ENCODE data around the gene COL7A1. TPM values are rescaled to one million over a fixed set of nuclear protein-coding genes. Genes with fewer than 3 reads are reported as not detected.

The COL7A1 gene
- total RNA-seq, 2 experiments from 2014 or later = 0.52 to 1.3 TPM

GRCh38 chr3:48573973-48574585 lies 21.1 kb downstream of the COL7A1 start:
- CTCF ChIA-PET = no interaction called here
- Mint-ChIP-seq H3K4me1 (no peaks in the 10 kb centered on the region), H3K4me3 (no peak overlapping the region), H3K9me3 (no peaks in the 10 kb centered on the region), H3K27me3 (no peaks in the 10 kb centered on the region), H3K27ac (no peak overlapping the region), H3K36me3 (ENCODE audit: low read depth) (no peaks in the 10 kb centered on the region)
- DNase-seq = no peak
- POLR2A ChIA-PET = no interaction called here

DNA sequence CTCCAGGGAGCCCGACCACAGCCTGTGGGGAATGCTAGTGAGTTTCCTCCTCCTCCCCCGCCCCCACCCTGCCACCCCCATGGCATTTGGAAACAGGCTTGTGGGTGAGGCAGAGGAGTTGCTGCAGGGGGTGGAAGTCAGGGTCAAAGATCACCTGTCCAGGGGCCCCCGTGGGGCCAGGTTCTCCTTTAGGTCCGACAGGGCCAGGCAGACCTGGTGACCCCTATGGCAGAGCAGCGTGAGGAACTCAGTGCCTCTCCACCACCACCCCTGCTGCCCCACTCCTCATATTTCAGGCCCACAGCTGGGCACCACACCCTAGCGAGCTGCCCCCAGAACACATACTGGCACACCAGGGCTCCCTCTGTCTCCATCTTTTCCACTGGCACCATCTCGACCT lies 22.6 kb downstream of the COL7A1 start:
- Mint-ChIP-seq H3K27ac (no peak overlapping the region), H3K9me3 (no peaks in the 10 kb centered on the region), H3K27me3 (no peaks in the 10 kb centered on the region), H3K36me3 (ENCODE audit: low read depth) (no peaks in the 10 kb centered on the region), H3K4me1 (no peaks in the 10 kb centered on the region), H3K4me3 (no peak overlapping the region)
- ChIA-PET CTCF (interaction anchor here (0.6 to 2.2 kb wide), 4 partner anchors 13 to 1509 kb away, joined by 3 to 13 read pairs (median 4); no protein-coding TSS in a partner anchor), POLR2A (no interaction called here)
- DNase-seq = no peak

DNA sequence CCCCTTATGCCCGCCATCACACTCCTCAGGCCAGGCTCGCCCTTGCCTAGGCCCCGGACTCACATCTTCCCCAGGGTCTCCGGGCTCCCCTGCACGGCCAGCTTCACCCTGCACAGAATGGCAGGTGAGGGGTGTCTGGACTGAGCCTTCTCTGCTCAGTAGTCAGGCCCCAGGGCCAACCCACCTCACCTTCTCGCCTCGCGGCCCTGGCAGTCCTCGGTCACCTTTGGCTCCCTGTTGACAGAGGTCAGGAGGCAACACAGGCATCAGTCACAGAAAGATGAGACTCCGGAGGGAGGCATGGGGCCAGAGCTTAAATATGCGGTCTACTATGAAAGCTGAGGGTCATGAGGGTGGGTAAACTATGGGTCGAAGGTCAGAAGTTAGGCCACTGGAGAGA lies 23.2 kb downstream of the COL7A1 start:
- H3K27me3 Mint-ChIP-seq = no peaks in the 10 kb centered on the region
- ChIA-PET CTCF (interaction anchor here (1.2 to 2.2 kb wide), 2 partner anchors 13 to 64 kb away, joined by 3 to 13 read pairs; no protein-coding TSS in a partner anchor), POLR2A (no interaction called here)
- no peaks in the 10 kb centered on the region for H3K36me3 Mint-ChIP-seq (ENCODE audit: low read depth)
- DNase-seq = no peak
- H3K4me1 Mint-ChIP-seq = no peaks in the 10 kb centered on the region
- H3K4me3 Mint-ChIP-seq = no peak overlapping the region
- no peak overlapping the region for H3K27ac Mint-ChIP-seq
- H3K9me3 Mint-ChIP-seq = no peaks in the 10 kb centered on the region

- POLR2A ChIA-PET = no interaction called here
- CTCF ChIA-PET = interaction anchor here (0.6 to 1.1 kb wide), 3 partner anchors 10 to 134 kb away, joined by 3 read pairs; no protein-coding TSS in a partner anchor
- Mint-ChIP-seq H3K27ac (no peak overlapping the region), H3K36me3 (ENCODE audit: low read depth) (no peaks in the 10 kb centered on the region), H3K4me1 (peaks cover 7% of the 10 kb centered on the region), H3K9me3 (no peaks in the 10 kb centered on the region), H3K4me3 (no peak overlapping the region), H3K27me3 (no peaks in the 10 kb centered on the region)
- no peak for DNase-seq
These were observed 25.2 kb downstream of the COL7A1 start for GRCh38 chr3:48569808-48570450.

DNA sequence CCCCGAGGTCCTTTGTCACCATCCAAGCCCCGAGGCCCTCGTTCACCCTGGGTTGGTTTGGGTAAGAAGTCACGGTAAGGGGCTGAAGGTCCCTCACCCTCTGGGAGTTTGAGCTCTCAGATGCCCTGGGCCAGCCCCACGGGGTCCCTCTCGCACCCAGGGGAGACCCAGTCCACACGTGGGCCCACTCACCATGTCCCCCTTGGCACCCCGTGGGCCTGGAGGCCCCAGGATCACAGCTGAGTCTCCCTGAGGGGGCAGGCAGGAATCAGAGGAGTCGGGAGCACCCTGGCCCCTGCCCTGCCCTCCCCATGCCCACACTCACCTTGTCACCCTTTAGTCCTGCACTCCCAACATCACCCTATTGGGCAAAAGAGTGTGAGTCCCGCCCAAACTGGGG lies 25.7 kb downstream of the COL7A1 start:
- Mint-ChIP-seq H3K36me3 (ENCODE audit: low read depth) (no peaks in the 10 kb centered on the region), H3K27ac (no peak overlapping the region), H3K4me1 (peaks cover 7% of the 10 kb centered on the region), H3K27me3 (no peaks in the 10 kb centered on the region), H3K9me3 (no peaks in the 10 kb centered on the region), H3K4me3 (no peak overlapping the region)
- no peak for DNase-seq
- CTCF ChIA-PET = interaction anchor here (0.6 to 1.1 kb wide), 4 partner anchors 9 to 133 kb away, joined by 3 to 4 read pairs (median 3); no protein-coding TSS in a partner anchor
- POLR2A ChIA-PET = no interaction called here

DNA sequence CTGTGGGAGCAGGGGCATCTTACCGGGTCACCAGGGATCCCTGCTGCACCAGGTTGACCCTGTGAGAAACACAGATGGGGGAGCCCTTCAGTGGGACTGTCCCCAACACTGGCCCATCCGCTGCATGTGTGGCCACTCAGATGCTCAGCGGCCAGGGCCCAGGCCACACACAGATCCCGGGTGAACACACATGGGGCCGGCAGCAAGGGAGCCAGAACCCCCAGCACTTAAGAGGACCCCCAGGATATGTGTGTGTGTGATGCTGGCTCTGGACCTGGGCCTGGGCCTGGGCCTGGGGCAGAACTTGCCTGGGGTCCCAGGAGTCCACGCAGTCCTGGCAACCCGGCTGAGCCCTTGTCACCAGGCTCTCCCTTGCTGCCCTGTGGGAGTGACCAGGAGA lies 26.7 kb downstream of the COL7A1 start:
- Mint-ChIP-seq H3K36me3 (ENCODE audit: low read depth) (no peaks in the 10 kb centered on the region), H3K4me3 (no peak overlapping the region), H3K4me1 (peaks cover 11% of the 10 kb centered on the region), H3K27ac (no peak overlapping the region), H3K27me3 (no peaks in the 10 kb centered on the region), H3K9me3 (no peaks in the 10 kb centered on the region)
- no peak for DNase-seq
- ChIA-PET CTCF (interaction anchor here (1.1 to 1.3 kb wide), 2 partner anchors 10 to 19 kb away, joined by 3 to 4 read pairs; no protein-coding TSS in a partner anchor), POLR2A (no interaction called here)

DNA sequence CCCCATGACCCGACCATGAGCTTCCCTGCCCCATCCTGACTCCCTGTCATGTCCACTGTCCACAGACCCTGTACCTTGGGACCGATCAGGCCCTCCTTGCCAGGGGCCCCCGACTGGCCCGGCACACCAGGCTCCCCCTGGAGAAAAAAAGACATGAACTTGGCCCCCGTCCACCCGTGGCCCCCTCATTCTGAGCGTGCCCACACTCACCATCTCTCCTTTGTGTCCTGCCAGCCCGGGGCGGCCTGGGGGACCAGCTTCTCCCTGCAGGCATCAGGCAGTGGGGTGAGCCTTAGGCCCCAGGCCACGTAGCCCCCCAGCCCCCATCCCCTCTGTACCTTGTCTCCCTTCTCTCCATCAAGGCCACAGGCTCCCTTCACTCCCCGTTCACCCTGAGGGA lies 27.6 kb downstream of the COL7A1 start:
- CTCF ChIA-PET = interaction anchor here (0.7 to 1.3 kb wide), 4 partner anchors 9 to 131 kb away, joined by 3 to 4 read pairs (median 4); partner anchors contain the start of gene PFKFB4
- H3K4me1 Mint-ChIP-seq = peaks cover 11% of the 10 kb centered on the region
- POLR2A ChIA-PET = no interaction called here
- no peak for DNase-seq
- H3K4me3 Mint-ChIP-seq = no peak overlapping the region
- peak overlapping the region; percentile 62 for H3K27ac Mint-ChIP-seq
- no peaks in the 10 kb centered on the region for H3K27me3 Mint-ChIP-seq
- H3K9me3 Mint-ChIP-seq = no peaks in the 10 kb centered on the region
- H3K36me3 Mint-ChIP-seq (ENCODE audit: low read depth) = no peaks in the 10 kb centered on the region

DNA sequence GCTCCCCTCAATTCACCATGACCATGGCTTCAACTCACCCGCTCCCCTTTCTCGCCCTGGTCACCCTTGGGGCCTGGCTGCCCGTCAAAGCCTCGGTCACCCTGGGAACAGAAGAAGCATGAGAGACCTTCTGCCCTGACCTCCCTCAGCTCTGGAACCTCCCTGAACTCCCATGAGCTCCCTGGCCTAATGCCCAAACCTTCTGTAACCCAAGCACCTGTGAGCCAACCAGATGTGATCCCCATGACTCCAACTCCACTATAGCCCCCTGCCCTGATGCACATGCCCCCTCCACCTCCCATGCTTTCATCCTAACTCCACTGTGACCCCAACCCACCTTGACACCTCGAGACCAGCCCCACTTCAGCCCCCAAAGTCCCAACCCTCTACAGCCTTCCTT lies 28.0 kb downstream of the COL7A1 start:
- no peaks in the 10 kb centered on the region for H3K27me3 Mint-ChIP-seq
- CTCF ChIA-PET = interaction anchor here (0.7 to 1.6 kb wide), 5 partner anchors 8 to 325 kb away, joined by 3 to 4 read pairs (median 4); partner anchors contain the start of gene PFKFB4
- POLR2A ChIA-PET = no interaction called here
- no peak overlapping the region for H3K27ac Mint-ChIP-seq
- no peaks in the 10 kb centered on the region for H3K36me3 Mint-ChIP-seq (ENCODE audit: low read depth)
- H3K9me3 Mint-ChIP-seq = no peaks in the 10 kb centered on the region
- no peak for DNase-seq
- no peak overlapping the region for H3K4me3 Mint-ChIP-seq
- peaks cover 11% of the 10 kb centered on the region for H3K4me1 Mint-ChIP-seq

DNA sequence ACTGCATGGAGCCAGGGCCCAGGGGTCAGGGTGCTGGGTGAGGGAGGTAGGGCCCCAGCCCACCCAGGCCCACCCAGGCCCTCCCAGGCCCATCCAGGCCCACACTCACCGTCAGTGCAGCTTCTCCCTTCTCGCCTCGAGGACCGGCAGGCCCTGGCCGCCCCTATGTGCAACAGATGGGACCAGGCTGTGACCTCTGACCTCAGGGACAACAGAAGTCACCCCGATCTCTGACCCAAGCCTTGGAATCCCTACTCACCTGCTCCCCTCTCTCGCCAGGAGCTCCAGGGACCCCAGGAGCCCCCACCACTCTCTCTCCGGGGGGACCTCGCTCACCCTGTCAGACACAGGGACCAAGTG lies 28.7 kb downstream of the COL7A1 start:
- H3K4me3 Mint-ChIP-seq = no peak overlapping the region
- ChIA-PET POLR2A (no interaction called here), CTCF (interaction anchor here (1.6 kb wide), 1 partner anchor 324 kb away, joined by 3 read pairs; no protein-coding TSS in a partner anchor)
- DNase-seq = no peak
- no peaks in the 10 kb centered on the region for H3K36me3 Mint-ChIP-seq (ENCODE audit: low read depth)
- H3K27me3 Mint-ChIP-seq = no peaks in the 10 kb centered on the region
- H3K27ac Mint-ChIP-seq = no peak overlapping the region
- no peaks in the 10 kb centered on the region for H3K9me3 Mint-ChIP-seq
- H3K4me1 Mint-ChIP-seq = peaks cover 11% of the 10 kb centered on the region

DNA sequence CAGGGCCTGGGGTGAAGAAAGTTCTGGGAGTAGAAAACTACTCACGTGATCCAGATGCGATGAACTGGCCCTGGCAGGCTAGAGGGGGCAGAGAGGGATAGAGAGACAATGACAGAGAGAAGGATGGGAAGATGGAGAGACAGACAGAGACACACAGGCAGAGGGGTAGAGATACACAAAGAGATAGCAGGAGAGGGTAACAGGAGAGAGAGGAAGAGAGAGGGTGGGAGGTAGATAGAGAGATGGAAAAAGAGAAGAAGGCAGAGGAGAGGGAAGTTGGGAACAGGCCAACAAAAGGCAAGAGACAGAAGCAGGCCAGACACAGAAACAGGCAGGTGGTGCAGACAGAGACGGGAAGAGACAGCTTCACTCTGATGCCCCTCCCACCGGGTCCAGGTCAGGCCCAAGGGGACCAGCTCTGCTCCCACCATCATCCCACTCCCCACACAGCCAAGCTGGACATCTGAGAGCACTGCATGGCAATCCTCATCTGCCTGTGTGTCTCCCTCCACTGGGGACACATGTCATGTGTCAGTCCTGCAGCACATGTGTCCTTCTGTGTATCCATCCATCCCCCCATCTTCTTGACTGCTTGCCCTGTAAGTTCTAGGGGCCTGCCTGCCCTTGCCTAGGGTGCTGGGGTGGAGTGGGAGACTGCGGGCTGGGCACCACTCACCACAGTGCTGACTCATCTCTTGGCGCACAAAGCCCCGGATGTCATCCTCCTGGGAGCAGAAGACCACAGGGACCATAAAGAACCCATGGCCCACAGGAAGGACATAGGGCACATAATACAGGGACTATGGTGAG lies 29.3 kb downstream of the COL7A1 start:
- POLR2A ChIA-PET = no interaction called here
- Mint-ChIP-seq H3K4me3 (no peak overlapping the region), H3K27me3 (no peaks in the 10 kb centered on the region), H3K27ac (no peak overlapping the region), H3K36me3 (ENCODE audit: low read depth) (no peaks in the 10 kb centered on the region), H3K9me3 (no peaks in the 10 kb centered on the region), H3K4me1 (peaks cover 16% of the 10 kb centered on the region)
- CTCF ChIA-PET = interaction anchor here (0.7 to 1.6 kb wide), 2 partner anchors 18 to 324 kb away, joined by 3 read pairs; no protein-coding TSS in a partner anchor
- no peak for DNase-seq

- Mint-ChIP-seq H3K4me3 (no peak overlapping the region), H3K27ac (no peak overlapping the region), H3K9me3 (no peaks in the 10 kb centered on the region), H3K4me1 (peaks cover 22% of the 10 kb centered on the region), H3K27me3 (no peaks in the 10 kb centered on the region), H3K36me3 (ENCODE audit: low read depth) (no peaks in the 10 kb centered on the region)
- no peak for DNase-seq
- CTCF ChIA-PET = interaction anchor here (0.7 to 1.6 kb wide), 2 partner anchors 17 to 323 kb away, joined by 3 read pairs; no protein-coding TSS in a partner anchor
- POLR2A ChIA-PET = no interaction called here
These were observed 29.9 kb downstream of the COL7A1 start for GRCh38 chr3:48565186-48565585.

DNA sequence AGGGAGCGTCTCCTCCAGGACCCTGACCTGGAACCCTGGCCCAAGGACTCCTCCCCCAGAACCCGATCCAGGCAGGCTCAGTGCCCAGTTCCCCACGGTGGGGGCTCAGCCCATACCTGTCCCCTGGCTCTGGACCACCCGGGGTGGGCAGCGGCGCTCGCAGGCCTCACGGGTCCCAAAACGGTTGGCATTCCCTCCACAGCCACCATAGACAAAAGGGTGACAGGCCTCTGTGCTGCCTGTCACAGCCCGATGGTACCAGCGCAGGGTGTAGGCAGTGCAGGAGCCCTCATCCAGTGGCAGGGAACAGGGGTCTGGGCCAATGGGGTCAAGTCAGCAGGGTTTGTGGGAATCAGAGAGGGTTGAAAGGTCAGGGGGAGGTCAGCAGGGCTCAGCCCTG lies 30.5 kb downstream of the COL7A1 start:
- POLR2A ChIA-PET = no interaction called here
- Mint-ChIP-seq H3K4me1 (peaks cover 25% of the 10 kb centered on the region), H3K27ac (no peak overlapping the region), H3K36me3 (ENCODE audit: low read depth) (no peaks in the 10 kb centered on the region), H3K27me3 (no peaks in the 10 kb centered on the region), H3K4me3 (no peak overlapping the region), H3K9me3 (no peaks in the 10 kb centered on the region)
- no peak for DNase-seq
- CTCF ChIA-PET = interaction anchor here (0.7 kb wide), 1 partner anchor 17 kb away, joined by 3 read pairs; no protein-coding TSS in a partner anchor

DNA sequence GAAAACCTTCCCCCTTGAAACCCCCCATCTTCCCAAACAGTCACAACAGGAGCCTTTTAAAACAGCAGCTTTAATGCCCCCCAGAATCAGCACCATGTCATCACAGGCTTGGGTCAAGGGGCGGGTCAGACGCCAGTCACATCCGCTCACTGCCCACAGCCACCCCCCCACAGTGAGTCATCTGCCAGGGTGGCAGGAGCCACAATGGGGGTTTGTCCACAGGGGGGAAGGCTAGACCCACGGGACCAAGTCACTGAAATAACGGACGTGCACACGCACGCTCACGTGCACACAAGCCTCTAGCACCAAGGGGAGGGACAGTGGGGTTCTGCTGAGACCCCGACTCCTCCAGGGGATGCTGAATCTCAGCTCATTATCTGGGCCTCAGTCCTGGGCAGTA lies 31.1 kb downstream of the COL7A1 start:
- DNase-seq = no peak
- Mint-ChIP-seq H3K27me3 (no peaks in the 10 kb centered on the region), H3K4me3 (no peak overlapping the region), H3K36me3 (ENCODE audit: low read depth) (no peaks in the 10 kb centered on the region), H3K4me1 (peaks cover 32% of the 10 kb centered on the region), H3K27ac (no peak overlapping the region), H3K9me3 (no peaks in the 10 kb centered on the region)
- POLR2A ChIA-PET = no interaction called here
- CTCF ChIA-PET = no interaction called here
